ENCODE measurements around the gene ACTL10.

The ACTL10 gene

DNA sequence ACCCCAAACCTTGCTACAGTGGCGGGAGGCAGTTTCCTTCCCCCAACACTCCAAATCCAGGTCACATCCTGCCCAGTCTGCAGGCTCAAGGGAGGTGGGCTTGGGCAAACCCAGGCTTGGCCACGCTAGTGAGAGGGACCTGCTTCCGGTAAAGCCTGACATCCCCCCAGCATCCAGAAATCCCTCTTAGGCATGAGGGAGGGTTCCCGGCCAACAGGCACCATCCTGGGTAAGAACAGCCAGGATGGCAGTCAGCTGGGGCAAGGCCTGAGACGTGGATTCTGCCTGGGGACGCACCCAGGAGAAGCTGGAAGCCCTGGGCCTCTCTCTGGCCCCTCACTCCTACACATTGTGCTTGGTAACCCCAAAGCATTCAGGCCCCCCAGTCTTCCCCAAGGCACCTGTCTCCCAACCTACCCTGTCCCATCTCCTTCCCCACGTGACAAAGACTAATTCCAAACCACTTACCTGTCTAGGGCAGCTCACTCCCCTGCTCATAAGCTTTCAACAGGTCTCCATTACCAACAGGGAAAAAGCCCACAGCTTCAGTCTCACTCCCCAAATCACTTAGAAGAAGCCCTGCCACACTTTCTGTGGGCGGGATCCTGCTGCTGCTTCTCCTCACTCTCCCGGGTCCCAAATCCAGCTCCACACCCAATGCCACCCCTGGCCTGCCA lies 2.5 kb upstream of the ACTL10 start:
- DNase-seq (ENCODE audit: low read depth) = no peak

DNA sequence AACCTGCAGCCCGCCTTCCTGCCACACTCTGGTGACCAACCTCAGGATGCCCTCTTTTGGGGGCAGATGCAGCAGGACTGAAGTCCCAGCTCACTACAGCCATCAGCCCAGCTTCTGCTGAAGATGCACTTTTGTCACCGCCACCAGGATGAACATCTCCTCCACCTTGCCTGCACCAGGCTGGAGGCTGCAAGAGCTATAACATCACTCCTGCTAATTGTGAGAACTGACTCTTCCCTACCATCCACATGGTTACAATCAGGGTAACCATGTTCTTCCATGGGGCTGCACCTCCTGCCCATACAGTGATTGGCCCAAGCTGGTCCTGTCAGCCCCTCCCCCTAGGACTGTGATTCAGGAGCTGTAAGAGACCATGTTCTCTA lies 2.0 kb upstream of the ACTL10 start:
- no peak for DNase-seq (ENCODE audit: low read depth)

DNA sequence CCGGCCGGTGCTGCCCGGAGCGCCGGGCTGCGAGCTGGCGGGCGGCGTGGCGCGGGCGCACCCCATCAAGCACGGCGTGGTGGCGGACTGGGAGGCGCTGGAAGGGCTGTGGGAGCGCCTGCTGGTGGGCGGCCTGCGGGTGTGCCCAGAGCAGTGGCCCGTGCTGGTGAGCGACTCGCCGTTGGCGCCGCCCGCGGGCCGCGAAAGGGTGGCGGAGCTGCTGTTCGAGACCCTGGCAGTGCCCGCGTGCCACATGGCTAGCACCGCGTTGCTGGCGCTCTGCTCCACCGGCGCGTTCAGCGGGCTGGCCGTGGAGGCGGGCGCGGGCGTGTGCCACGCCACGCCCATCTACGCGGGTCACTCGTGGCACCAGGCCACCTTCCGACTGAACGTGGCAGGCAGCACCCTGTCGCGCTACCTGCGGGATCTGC lies 517 bp downstream of the ACTL10 start:
- DNase-seq (ENCODE audit: low read depth) = peak; percentile 46

DNA sequence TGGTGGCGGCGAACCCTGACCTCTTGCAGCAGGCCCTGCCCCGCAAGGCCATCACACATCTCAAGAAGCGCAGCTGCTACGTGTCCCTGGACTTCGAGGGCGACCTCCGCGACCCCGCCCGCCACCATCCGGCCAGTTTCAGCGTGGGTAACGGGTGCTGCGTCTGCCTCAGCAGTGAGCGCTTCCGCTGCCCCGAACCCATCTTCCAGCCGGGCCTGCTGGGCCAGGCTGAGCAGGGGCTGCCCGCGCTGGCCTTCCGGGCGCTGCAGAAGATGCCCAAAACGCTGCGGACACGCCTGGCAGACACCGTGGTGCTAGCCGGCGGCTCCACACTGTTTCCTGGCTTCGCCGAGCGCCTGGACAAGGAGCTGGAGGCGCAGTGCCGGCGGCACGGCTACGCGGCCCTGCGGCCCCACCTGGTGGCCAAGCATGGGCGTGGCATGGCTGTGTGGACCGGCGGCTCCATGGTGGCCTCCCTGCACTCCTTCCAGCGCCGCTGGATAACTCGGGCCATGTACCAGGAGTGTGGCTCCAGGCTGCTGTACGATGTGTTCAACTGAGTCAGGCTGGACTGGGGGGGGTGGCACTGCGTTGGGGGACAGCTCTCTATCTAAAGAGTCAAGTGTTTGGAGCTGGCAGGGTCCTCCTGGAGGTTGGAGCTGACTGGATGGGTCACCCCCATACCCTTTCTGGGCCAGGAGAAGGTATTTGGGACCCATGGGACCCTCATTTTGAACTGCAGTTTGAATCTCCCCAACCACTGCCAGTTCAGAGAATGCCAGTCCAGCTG lies 1.1 kb downstream of the ACTL10 start:
- DNase-seq (ENCODE audit: low read depth) = peak; percentile 83

DNA sequence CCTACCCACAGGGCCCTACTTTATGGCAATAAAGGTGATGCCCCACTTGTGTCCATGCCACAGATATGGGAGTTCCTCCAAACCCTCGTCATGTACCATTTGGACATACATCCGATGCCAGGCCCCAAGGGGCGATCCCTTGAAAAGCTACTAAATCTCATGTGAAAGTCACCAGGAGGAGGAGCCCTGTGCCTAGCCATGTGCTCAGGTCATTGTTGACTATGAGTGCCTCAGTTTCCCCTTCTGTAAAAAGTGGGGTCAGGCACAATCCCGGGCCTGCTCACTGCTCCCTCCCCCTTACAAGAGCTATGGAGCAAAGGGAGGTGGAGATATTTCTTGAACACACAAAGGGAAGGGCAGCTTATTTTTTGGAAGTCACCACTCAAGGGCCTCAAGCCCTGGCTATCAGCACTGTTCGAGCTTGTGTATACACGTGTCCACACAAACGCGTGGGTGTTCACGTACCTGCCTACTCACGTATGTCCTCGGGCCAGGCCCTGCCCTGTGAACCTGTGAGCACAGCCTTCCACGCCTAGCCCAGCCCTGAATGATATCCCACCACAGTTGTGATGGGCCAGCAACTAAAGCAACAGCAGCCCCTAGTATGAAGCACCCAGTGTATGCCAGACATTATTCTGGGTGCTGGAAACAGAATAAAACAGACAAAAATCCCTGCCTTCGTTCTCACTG lies 1.9 kb downstream of the ACTL10 start:
- DNase-seq (ENCODE audit: low read depth) = no peak

DNA sequence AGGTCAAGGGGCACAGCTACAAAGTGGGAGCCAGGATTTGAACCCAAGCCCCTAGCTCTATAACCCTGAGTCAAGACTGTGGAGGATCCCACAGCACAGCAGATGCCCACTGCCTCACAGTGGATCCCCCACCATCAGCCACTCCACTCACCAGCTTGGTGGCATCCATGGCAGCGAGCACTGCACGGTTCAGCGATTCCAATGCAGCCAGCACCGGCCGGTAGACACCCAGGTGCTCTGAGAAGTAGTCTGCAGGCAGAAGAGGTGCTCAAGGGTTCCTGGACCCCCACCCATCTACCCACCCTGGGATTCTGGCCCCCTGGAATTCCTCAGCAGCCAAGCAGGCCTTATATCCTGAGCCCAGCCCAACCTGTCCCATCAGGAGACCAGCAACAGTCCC lies 2.5 kb downstream of the ACTL10 start:
- no peak for DNase-seq (ENCODE audit: low read depth)

DNA sequence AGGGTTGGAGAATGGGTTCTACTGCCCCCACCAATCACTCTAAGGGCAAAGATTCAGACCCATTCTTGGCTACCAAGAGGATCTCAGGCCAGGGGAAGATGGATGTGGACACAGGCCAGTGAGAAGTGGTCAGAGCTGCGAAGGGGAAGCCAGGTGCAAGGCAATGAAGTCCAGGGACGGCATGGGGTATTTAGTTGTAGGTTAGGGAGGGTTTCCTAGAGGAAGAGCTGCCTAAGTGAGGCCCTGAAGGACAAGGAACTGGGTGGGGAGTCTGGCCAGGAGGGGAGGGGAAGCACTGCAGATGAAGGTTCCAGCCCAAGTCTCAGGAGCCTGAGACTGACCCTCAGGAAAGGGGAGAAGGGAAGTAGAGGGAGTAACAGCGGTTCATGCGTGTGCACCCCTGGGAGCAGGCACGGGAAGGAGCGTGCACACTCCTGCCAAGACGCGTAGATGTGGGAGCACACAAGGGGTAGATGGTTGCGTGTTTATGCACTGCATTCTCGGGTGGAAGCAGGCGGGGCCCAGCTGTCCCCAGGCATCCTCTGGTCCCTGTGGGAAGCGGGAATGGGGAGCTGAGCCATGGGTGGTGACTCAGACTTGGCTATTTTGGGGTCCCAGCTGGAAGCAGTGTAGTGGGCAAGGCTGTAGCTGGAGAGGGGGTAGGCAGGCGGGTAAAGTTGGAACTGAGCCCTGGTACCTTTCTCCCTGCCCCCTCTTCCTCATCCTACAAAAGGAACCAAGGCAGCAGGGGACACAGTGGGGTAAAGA lies 3.3 kb downstream of the ACTL10 start:
- DNase-seq (ENCODE audit: low read depth) = no peak

DNA sequence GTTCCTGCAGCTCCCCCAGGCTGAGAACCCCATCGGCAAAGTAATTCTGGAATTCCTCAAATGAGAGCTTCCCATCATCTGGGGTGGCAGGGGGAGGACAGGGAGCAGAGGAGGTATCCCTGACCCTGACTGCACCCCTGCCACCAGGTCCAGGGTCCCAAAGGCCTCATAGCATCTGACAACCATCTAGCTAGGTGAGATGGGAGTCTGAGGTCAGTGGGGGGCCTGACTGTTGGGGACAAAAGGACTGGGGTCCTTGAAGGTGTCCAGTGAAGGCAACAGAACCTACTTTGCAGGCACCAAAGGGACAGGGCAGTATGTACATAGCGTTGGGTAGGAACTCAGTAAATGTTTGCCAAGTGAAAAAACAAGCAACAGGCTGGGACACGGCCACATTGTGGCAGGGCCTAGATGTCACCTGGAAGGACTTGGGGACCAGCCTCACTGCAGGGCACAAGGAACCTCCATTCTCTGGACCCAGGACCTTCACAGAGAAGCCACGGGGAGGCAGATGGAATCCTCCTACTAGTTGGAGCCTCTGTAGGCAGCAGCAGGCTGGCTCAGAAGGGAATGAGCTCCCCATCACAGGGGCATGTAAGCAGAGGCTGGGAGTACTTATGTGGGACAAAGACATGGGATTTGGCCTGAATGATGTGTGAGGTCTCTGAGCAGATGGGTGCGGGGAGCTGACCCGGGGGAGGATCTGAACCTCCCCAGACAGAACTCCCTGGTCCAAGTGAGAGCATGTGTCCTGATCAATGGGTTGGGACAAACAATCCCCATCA lies 4.2 kb downstream of the ACTL10 start:
- DNase-seq (ENCODE audit: low read depth) = no peak

DNA sequence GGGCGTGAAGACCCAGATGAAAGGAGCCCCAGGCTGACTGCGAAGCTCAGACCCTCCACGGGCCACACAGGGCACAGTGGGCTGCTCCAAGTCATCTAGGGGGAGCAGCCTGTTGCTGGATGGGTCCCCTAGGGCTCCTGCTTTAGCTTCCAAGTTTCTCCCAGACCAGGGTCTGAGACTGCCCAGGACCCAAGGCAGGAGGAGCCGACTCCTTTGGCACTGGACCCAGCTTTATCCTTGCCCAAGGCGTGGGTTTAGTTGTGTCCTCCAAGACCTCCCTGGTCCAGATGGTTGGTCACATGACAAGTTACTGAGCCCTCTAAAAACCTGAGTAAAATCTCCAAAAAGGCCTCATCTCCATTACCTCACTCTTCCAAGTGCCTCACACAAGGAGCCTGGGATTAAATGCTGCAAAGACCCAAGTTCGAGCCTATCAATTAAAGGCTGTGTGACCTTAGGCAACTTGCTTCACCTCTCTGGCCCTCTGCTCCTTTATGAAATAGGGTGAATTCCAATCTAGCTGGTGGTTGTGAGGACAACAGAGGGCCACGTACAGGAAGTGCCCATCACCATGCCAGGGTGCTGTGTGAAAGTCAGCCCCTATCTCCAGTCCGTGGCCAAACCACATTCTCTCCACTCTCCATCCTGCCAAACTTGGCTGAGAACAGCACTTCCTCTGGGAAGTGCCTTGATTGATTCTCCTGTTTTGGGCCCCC lies 5.0 kb downstream of the ACTL10 start:
- DNase-seq (ENCODE audit: low read depth) = no peak

DNA sequence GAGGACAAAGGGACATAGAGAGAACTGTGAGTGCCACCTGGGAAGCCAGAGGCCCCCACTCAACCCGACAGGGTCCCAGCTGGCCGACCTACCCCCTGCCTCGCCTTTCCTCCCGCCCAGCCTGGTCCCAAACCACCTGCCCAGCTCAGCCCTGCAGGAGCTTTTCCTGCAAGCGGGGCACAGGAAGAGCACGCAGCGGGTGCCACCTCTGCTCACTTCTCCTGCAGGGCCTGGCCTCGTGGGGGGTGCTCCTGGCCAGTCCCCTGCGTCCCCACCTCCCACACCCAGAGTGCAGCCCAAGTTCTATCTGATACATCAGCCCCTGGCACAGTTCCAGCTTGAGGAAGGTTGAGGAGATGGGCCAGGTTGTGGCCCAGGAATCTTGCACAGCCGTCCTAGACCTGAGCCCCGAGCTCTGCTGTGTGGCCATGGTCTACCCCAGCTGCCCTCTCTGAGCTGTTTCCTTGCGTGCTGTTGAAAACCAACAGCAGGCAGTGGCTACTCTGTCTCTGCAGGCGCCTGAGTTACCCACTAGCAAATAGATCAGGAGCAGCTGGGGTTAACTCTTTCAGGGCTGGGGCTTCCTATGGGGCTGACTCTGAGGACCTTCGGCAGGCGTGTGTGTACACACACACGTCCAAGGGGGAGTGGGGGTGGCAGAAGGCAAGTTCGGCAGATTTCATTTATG lies 5.8 kb downstream of the ACTL10 start:
- no peak for DNase-seq (ENCODE audit: low read depth)

DNA sequence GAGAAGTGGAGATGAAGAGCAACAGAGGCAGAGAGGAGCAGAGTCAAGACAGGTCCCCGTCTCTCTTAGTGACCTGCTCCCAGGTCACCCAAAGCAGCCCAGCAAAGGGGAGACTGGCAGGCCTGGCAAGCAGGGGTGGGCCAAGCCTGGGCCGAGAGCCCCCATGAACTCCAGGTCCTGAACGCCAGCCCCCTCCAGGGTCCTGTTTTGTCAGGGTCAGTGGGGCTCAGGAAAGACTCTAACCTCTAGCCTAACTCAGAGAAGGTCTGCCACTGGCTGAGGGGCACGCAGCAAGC lies 6.3 kb downstream of the ACTL10 start:
- no peak for DNase-seq (ENCODE audit: low read depth)

DNA sequence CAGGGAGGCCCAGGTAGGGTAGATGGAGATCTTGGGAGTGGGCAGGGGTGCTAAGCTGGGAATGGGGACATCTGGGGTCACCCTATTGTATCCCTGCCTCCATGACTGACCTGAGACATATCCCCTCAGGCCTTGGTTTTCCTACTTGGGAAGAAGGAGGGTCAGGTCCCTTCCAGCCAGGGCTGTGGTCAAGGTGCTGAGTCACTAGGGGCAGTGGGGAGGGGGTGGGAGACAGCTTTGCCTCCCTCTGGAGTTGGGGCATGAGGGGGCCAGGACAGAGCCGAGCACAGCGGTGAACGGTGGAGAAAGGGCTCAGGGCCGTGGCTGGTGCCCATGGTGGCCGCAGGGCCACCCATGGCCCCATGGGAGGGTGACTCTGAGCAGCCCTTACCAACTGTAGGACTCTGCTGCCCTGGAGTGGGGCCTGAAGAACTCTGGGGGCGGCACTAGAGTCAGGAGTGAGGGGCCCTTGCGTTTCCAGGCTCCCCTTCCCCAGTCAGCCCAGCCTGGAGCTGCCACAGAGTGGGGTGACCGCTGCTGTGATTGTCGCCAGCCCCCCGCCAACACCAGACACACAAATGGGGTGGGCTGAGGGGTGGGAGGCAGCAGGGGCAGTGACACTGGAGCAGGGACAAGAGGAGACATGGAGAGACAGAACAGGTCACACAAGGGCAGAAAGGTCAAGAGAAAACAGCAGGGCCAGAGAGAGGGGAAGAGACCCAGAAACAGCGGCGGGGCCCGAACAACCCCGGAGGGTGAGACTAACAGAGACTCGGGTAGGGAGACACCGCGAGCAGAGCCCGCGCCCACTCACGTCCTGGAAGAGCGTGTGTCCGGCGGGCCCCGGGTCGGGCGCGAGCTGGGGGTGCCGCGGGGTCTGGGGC lies 6.9 kb downstream of the ACTL10 start:
- no peak for DNase-seq (ENCODE audit: low read depth)

DNA sequence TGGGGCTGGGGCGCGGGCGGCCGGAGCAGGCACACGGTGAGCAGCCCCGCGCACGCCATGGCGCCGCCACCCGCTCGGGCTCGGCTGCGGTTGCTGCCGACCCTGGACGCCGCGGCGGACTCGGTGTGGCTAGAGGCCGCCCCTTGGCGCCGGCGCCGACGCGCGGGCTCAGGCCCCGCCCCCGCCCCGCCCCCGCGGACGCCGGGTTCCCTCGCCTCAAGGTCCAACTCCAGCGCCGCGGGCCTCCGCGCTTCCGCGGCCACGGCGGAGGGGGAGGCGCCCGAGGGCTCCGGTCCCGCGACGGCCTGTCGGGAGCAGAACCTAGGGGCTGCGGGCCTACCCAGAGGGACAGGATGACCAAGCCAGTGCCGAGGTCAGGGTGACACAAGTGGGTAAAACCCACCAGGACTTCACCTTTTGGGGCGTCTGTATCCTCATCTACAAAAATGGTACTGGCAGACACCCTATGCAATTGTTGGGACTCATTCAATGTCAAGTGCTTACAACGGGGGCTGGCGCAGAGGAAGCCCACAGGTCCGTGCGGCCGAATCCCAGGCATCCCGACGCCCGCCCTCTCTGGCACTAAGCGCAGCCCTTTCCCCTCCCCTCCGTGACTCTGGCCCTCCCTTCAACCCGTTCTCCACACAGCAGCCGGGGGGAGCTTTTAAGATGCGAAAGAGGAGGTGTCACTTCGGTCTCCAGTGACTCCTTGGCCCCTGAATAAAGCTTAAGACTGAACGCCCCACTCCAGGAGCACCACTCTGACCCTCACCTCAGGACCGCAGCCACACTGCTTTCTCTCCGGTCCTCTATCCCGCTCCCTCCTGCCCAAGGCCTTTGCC lies 7.8 kb downstream of the ACTL10 start, which contains the start of gene NECAB3:
Gene NECAB3, minus strand, starts transcription at position 135 of the 842 bp plus-strand sequence. Its CDS starts 76 bp downstream, at position 59.
- peak; percentile 73 for DNase-seq (ENCODE audit: low read depth)

DNA sequence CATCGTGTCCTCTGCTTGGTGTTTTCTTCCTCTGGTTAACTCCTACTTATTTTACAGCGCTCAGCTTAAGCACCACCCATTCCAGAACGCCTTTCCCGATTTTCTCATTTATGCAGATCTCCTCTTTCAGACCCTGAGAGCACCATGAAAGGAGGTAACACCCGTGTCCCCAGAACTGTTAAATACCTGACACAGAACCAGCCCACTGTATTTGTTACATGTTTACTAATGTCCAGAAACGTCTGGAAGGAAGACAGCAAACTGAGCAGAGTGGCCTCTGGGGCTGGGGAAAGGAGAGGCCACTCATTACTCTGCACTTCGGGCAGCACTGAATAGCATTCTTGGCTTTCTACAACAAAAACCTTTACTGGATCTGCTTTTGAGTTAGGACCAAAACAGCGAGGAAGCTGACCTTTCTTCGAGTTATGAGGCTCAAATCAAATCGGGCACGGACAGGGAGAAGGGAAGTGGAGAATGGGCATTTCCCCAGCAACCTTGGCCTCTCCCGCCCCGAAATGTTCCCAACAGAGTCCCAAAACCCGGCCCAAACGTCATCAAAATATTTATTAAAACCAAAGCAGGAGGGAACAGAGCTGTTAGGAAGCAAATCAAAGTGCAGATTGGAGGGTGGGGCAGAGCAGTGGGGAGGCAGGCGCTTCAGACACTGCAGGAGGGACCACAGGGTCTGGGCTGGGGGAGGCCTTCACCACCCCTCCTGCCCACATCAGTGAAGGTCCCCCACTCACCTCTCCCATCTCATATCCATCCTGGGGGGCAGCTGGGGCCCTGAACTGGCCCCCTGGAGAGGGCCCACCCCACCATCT lies 8.6 kb downstream of the ACTL10 start:
- no peak for DNase-seq (ENCODE audit: low read depth)

DNA sequence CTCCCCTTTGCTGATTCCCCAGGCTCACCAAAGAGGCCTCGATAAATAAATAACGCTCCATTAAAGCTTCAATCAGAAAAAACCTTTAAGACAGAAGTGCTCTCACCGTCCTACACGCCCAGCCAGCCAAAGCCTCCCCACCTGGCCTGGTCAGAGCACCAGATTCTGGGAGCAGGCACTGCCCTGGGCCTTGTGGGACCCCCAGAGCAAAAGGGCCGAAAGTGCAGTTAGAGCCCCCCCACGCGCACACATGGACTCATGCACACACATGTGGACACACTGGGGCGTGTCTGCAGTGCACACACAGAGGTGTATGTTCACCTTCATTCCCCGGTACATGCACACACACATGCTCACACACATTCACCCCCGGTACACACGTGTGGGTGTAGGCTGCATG lies 9.4 kb downstream of the ACTL10 start:
- DNase-seq (ENCODE audit: low read depth) = no peak

DNA sequence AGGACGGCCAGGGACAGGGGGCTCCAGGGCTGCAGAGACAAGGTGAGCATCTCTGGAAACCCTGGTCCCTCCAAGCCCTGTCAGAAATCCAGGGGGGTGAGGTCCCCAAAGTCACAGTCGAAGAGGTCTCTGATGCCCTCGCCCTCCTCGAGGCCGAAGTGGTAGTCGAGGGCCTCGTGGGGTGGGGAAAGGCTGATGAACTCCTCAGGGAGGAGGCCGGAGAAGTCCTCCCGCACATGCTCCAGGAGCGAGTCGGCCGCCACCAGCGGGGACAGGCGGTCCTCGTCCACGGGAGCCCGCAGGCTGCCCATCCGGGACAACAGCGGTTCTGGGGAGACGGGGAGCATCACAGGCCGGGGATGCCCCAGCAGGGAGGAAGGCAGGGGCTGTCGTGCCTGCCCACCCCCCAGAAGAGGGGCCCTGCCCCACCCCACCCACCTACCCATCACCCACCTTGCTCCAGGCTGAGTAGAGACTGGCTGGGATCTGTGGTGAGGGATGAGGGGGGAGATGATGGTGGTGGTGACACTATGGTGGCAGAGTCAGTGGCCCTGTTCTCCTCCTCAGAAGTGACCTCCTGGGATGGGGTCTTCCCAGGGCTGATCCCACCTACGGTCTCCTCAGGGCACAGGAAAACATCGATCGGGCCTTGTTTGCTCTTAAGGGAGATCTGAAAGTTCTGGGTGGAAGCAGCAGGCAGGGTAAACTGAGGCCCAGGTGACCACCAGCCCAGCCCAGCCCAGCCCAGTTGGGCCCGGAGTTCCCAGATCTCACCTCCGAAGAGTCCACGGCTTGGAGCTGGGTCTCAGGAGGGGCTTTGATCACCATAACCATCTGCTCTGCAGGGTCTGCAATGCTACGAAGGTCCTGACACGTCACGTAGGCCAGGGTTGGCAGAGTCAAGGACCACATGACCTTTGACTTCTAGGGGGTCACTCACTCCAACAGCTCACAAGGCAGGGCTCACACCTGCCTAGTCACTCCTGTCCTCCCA lies 10.2 kb downstream of the ACTL10 start:
- no peak for DNase-seq (ENCODE audit: low read depth)
